Neural cell (in vitro differentiated cells): ENCODE data around the gene HMGXB4.

Experiments
- CTCF ChIP-seq: fragments of 450-650 bp; IDR thresholded peaks from 2 replicates; pipeline ENCODE4 v1.5.1; 2014; ENCODE audit warnings: antibody characterized with exemption, mild to moderate bottlenecking, moderate library complexity; ENCODE audit not compliant: poor library complexity, severe bottlenecking
- EZH2 ChIP-seq: fragments of 200-600, 300-800 bp; shearing (Covaris generic), sonication (generic); IDR thresholded peaks from 2 replicates; pipeline ENCODE4 v1.6.1; 2014; ENCODE audit warnings: antibody characterized with exemption, low read length, borderline replicate concordance, mild to moderate bottlenecking; ENCODE audit not compliant: insufficient read depth, poor library complexity, severe bottlenecking
- TF ChIP-seq, protein P1 (sequence below): IDR thresholded peaks from 2 replicates; pipeline ENCODE4 v1.6.1; 2012; ENCODE audit warnings: borderline replicate concordance

- TF ChIP-seq, protein P1, sequence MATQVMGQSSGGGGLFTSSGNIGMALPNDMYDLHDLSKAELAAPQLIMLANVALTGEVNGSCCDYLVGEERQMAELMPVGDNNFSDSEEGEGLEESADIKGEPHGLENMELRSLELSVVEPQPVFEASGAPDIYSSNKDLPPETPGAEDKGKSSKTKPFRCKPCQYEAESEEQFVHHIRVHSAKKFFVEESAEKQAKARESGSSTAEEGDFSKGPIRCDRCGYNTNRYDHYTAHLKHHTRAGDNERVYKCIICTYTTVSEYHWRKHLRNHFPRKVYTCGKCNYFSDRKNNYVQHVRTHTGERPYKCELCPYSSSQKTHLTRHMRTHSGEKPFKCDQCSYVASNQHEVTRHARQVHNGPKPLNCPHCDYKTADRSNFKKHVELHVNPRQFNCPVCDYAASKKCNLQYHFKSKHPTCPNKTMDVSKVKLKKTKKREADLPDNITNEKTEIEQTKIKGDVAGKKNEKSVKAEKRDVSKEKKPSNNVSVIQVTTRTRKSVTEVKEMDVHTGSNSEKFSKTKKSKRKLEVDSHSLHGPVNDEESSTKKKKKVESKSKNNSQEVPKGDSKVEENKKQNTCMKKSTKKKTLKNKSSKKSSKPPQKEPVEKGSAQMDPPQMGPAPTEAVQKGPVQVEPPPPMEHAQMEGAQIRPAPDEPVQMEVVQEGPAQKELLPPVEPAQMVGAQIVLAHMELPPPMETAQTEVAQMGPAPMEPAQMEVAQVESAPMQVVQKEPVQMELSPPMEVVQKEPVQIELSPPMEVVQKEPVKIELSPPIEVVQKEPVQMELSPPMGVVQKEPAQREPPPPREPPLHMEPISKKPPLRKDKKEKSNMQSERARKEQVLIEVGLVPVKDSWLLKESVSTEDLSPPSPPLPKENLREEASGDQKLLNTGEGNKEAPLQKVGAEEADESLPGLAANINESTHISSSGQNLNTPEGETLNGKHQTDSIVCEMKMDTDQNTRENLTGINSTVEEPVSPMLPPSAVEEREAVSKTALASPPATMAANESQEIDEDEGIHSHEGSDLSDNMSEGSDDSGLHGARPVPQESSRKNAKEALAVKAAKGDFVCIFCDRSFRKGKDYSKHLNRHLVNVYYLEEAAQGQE: no peak
- no peak for TF ChIP-seq EZH2
- no peak for TF ChIP-seq CTCF
These were observed 58.0 kb downstream of the HMGXB4 start for GRCh38 chr22:35315141-35315854.
